H1 (cell line): ENCODE data around the gene CAPN11.

Experiments used
- CREB1 ChIP-seq: IDR thresholded peaks from 2 replicates; pipeline ENCODE4 v1.6.1; 2012; ENCODE audit warnings: inconsistent platforms
- KDM4A ChIP-seq: IDR thresholded peaks from one replicate; pipeline ENCODE4 v1.7.1; 2012; ENCODE audit warnings: low read depth, mild to moderate bottlenecking, moderate library complexity, low read length, inconsistent platforms; ENCODE audit not compliant: severe bottlenecking
- TF ChIP-seq, protein P1 (sequence below), 3 experiments: IDR thresholded peaks; 1 replicate in 2 of 3; 2 replicates in 1 of 3; pipeline versions ENCODE4 v1.5.1 to v1.6.1; 2011; ENCODE audit warnings: low read length in 3 of 3, mild to moderate bottlenecking in 3 of 3, inconsistent platforms in 2 of 3, low read depth in 1 of 3, moderate library complexity in 1 of 3; ENCODE audit not compliant: insufficient read depth in 1 of 3; ENCODE audit errors: control extremely low read depth in 1 of 3

- TF ChIP-seq KDM4A, result no peak
- TF ChIP-seq CREB1, result no peak
- TF ChIP-seq, protein P1, sequence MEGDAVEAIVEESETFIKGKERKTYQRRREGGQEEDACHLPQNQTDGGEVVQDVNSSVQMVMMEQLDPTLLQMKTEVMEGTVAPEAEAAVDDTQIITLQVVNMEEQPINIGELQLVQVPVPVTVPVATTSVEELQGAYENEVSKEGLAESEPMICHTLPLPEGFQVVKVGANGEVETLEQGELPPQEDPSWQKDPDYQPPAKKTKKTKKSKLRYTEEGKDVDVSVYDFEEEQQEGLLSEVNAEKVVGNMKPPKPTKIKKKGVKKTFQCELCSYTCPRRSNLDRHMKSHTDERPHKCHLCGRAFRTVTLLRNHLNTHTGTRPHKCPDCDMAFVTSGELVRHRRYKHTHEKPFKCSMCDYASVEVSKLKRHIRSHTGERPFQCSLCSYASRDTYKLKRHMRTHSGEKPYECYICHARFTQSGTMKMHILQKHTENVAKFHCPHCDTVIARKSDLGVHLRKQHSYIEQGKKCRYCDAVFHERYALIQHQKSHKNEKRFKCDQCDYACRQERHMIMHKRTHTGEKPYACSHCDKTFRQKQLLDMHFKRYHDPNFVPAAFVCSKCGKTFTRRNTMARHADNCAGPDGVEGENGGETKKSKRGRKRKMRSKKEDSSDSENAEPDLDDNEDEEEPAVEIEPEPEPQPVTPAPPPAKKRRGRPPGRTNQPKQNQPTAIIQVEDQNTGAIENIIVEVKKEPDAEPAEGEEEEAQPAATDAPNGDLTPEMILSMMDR (IDR thresholded peaks at IDR 0.05; ENCODE audit: control extremely low read depth in 1 of 3, insufficient read depth in 1 of 3, low read depth in 1 of 3, low read length in 3 of 3), result no peak
These were observed 33.9 kb downstream of the CAPN11 start for GRCh38 chr6:44192428-44193041.
